Transverse colon (tissue), 4 donors: ENCODE results near the gene MMGT1. TPM values are rescaled to one million over a fixed set of nuclear protein-coding genes. Genes with fewer than 3 reads are reported as not detected.

Experiments used
- DNase-seq: peaks from one replicate; pipeline ENCODE4 v3.0.0-alpha.2; 2019
- H3K27ac ChIP-seq, 4 donors: fragments of 200-600 bp; sonication (generic); 2 replicates each; pipeline ENCODE4 v1.5.1; 2016 to 2018; ENCODE audit warnings: inconsistent platforms in 4 of 4
- H3K27me3 ChIP-seq: fragments of 200-600 bp; sonication (generic); 2 replicates; pipeline ENCODE4 v1.5.1; 2017; ENCODE audit warnings: inconsistent platforms
- H3K36me3 ChIP-seq, 4 donors: fragments of 200-600 bp; sonication (generic); 2 replicates each; pipeline ENCODE4 v1.5.1; 2017 to 2019; ENCODE audit warnings: inconsistent platforms in 4 of 4
- H3K4me1 ChIP-seq, 4 donors: fragments of 200-600 bp; sonication (generic); 2 replicates each; pipeline ENCODE4 v1.5.1; 2017 to 2020; ENCODE audit warnings: inconsistent platforms in 4 of 4
- H3K4me3 ChIP-seq, 4 donors: fragments of 200-600 bp; sonication (generic); 1 replicate in 1 of 4; 2 replicates in 3 of 4; pipeline versions ENCODE4 v1.5.1 to v1.6.1; 2017 to 2019; ENCODE audit warnings: inconsistent platforms in 4 of 4
- H3K9me3 ChIP-seq, 2 donors: fragments of 200-600 bp; sonication (generic); 2 replicates each; pipeline ENCODE4 v1.5.1; 2017 to 2019; ENCODE audit warnings: inconsistent platforms in 2 of 2
- EP300 ChIP-seq: sonication (generic); formaldehyde crosslinking; IDR thresholded peaks from one replicate; pipeline ENCODE4 v1.6.1; 2017; ENCODE audit warnings: antibody characterized with exemption, low read depth
- POLR2A ChIP-seq: fragments of 450-650 bp; IDR thresholded peaks from one replicate; pipeline ENCODE4 v1.6.1; 2016; ENCODE audit warnings: antibody characterized with exemption, mild to moderate bottlenecking, moderate library complexity
- POLR2AphosphoS5 ChIP-seq, 3 donors: sonication (generic); formaldehyde crosslinking; IDR thresholded peaks; one replicate each; pipeline ENCODE4 v1.6.1; 2016; ENCODE audit warnings: antibody characterized with exemption in 3 of 3
- whole genome bisulfite sequencing, 2 donors: methylation state at CpG; one replicate each; pipeline ENCODE4 v1.1.5; 2018; ENCODE audit warnings: low coverage in 1 of 2; 5-methylcytosine and 5-hydroxymethylcytosine counted together
- in situ Hi-C, 4 donors: fragments of 200-750 bp; cut with MboI; loops; one replicate each; pipeline versions ENCODE4 v1.15.0 to v1.15.1; 2017; ENCODE audit warnings: low sequenced_read_pairs in 3 of 4, low pct_ligation_motif_present in 1 of 4, low pct_unique_long_range_greater_than_20kb in 1 of 4
- intact Hi-C: fragments of 100-400 bp; cut with DNase I; formaldehyde crosslinking; loops from one replicate; pipeline ENCODE4 v1.15.1; 2023; ENCODE audit warnings: low total_unique reads
- total RNA-seq, 4 donors: library from RNA; depleted of rRNA; stranded (reverse); fragments of >200 nt; gene quantifications; one replicate each; pipeline ENCODE4 v1.1.0, GENCODE V29; 2016
- TF ChIP-seq, protein P1 (sequence below), 5 experiments: fragments of 200-600 bp in 3 of 5; fragments of 450-650 bp in 2 of 5; sonication (generic) in 3 of 5; IDR thresholded peaks; 1 replicate in 2 of 5; 2 replicates in 3 of 5; pipeline ENCODE4 v1.5.1; 2016 to 2017; ENCODE audit warnings: antibody characterized with exemption in 5 of 5, inconsistent platforms in 3 of 5, mild to moderate bottlenecking in 2 of 5, moderate library complexity in 1 of 5

MMGT1 gene
- total RNA-seq, 4 donors from 2014 or later = 2.0 to 27.0 (median 15.7) TPM

GRCh38 chrX:136016881-136017280 lies 43.1 kb upstream of the MMGT1 start:
- in situ Hi-C loops = no loop called here
- 80% methylated on average over 2 of the region's 2 CpGs; no CpG with 5 or more reads in 1 of the 2 donors for WGBS, 2 donors
- H3K27me3 ChIP-seq = no peaks in the 10 kb centered on the region
- no peak overlapping the region for H3K27ac ChIP-seq
- no peak overlapping the region for H3K4me3 ChIP-seq
- H3K9me3 ChIP-seq = no peaks in the 10 kb centered on the region
- TF ChIP-seq EP300 = no peak
- TF ChIP-seq POLR2A = no peak
- TF ChIP-seq, protein P1, sequence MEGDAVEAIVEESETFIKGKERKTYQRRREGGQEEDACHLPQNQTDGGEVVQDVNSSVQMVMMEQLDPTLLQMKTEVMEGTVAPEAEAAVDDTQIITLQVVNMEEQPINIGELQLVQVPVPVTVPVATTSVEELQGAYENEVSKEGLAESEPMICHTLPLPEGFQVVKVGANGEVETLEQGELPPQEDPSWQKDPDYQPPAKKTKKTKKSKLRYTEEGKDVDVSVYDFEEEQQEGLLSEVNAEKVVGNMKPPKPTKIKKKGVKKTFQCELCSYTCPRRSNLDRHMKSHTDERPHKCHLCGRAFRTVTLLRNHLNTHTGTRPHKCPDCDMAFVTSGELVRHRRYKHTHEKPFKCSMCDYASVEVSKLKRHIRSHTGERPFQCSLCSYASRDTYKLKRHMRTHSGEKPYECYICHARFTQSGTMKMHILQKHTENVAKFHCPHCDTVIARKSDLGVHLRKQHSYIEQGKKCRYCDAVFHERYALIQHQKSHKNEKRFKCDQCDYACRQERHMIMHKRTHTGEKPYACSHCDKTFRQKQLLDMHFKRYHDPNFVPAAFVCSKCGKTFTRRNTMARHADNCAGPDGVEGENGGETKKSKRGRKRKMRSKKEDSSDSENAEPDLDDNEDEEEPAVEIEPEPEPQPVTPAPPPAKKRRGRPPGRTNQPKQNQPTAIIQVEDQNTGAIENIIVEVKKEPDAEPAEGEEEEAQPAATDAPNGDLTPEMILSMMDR (IDR thresholded peaks at IDR 0.05) = no peak
- no peak for TF ChIP-seq POLR2AphosphoS5 (IDR thresholded peaks at IDR 0.05)
- DNase-seq = no peak
- H3K36me3 ChIP-seq = no peaks in the 10 kb centered on the region
- intact Hi-C loops = no loop called here
- H3K4me1 ChIP-seq = no peaks in the 10 kb centered on the region

DNA sequence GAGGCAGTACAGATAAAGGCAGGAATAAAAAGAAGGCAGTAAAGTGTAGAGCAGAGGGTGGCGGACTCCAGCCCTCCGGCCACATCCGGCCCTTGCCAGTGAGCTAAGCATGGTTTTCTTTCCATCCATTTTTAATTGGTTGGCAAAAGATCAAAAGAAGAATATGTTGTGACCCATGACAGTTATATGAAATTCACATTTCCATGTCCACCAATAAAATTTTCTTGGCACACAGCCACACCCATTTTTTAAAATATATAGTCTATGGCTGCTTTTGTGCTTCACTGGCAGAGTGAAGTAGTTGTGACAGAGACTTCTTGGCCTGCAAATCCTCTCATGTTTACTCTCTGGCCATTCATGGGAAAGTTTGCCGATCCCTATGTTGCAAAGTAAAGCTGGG lies 41.2 kb upstream of the MMGT1 start:
- H3K27me3 ChIP-seq = no peaks in the 10 kb centered on the region
- no peaks in the 10 kb centered on the region for H3K36me3 ChIP-seq
- TF ChIP-seq, protein P1 (IDR thresholded peaks at IDR 0.05) = no peak
- TF ChIP-seq POLR2AphosphoS5 (IDR thresholded peaks at IDR 0.05) (no peak), POLR2A (no peak), EP300 (no peak)
- no peak for DNase-seq
- H3K4me3 ChIP-seq = no peak overlapping the region
- in situ Hi-C loops = no loop called here
- 83% methylated on average over 4 of the region's 4 CpGs; no CpG with 5 or more reads in 1 of the 2 donors for WGBS, 2 donors
- H3K27ac ChIP-seq = no peak overlapping the region
- no peaks in the 10 kb centered on the region for H3K4me1 ChIP-seq
- intact Hi-C loops = no loop called here
- no peaks in the 10 kb centered on the region for H3K9me3 ChIP-seq

- Histone ChIP-seq H3K27me3 (no peaks in the 10 kb centered on the region), H3K27ac (no peak overlapping the region), H3K9me3 (no peaks in the 10 kb centered on the region), H3K4me1 (peaks cover 0 to 16% (median 4%) of the 10 kb centered on the region in 4 donors), H3K36me3 (no peaks in the 10 kb centered on the region), H3K4me3 (no peak overlapping the region)
- no peak for TF ChIP-seq POLR2A
- TF ChIP-seq POLR2AphosphoS5 (IDR thresholded peaks at IDR 0.05) = no peak
- no peak for TF ChIP-seq EP300
- TF ChIP-seq, protein P1 (IDR thresholded peaks at IDR 0.05) = no peak
- in situ Hi-C loops = no loop called here
- 87% methylated on average over 4 of the region's 4 CpGs; no CpG with 5 or more reads in 1 of the 2 donors for WGBS, 2 donors
- intact Hi-C loops = no loop called here
- DNase-seq = no peak
Observed at GRCh38 chrX:135988245-135988644, 14.5 kb upstream of the MMGT1 start.

- Histone ChIP-seq H3K4me1 (peaks cover 0 to 16% (median 4%) of the 10 kb centered on the region in 4 donors), H3K27ac (peak overlapping the region; percentile 81 to 94 (median 86)), H3K9me3 (no peaks in the 10 kb centered on the region), H3K4me3 (peak overlapping the region; percentile 41 to 62 (median 54)), H3K36me3 (no peaks in the 10 kb centered on the region), H3K27me3 (no peaks in the 10 kb centered on the region)
- WGBS, 2 donors = 49% methylated on average over 15 of the region's 15 CpGs; no CpG with 5 or more reads in 1 of the 2 donors
- in situ Hi-C loops (no loop called here), intact Hi-C loops (loop anchor here (2.0 kb wide), 1 partner anchor 25 kb away; no protein-coding TSS in a partner anchor)
- no peak for TF ChIP-seq POLR2AphosphoS5 (IDR thresholded peaks at IDR 0.05)
- TF ChIP-seq, protein P1 (IDR thresholded peaks at IDR 0.05) = no peak
- no peak for TF ChIP-seq POLR2A
- TF ChIP-seq EP300 = no peak
- no peak for DNase-seq
Observed at GRCh38 chrX:135985973-135986310, 12.2 kb upstream of the MMGT1 start.
